KOPT-K1 (cell line): ENCODE measurements around the gene PARD3.

Source experiments
- H3K27ac ChIP-seq: fragments of 200-600 bp; sonication (generic); 2 replicates; pipeline ENCODE4 v1.5.1; 2016; ENCODE audit warnings: antibody characterized with exemption, mild to moderate bottlenecking, low read depth, low read length; ENCODE audit not compliant: poor library complexity, severe bottlenecking
- H3K36me3 ChIP-seq: fragments of 200-600 bp; sonication (generic); 2 replicates; pipeline ENCODE4 v1.5.1; 2017; ENCODE audit warnings: antibody characterized with exemption, mild to moderate bottlenecking, low read length, moderate library complexity; ENCODE audit not compliant: insufficient read depth
- H3K9me3 ChIP-seq: fragments of 200-600 bp; sonication (generic); 2 replicates; pipeline ENCODE4 v1.5.1; 2017; ENCODE audit warnings: antibody characterized with exemption, low read length, mild to moderate bottlenecking; ENCODE audit not compliant: insufficient read depth, poor library complexity, severe bottlenecking

Gene PARD3

DNA sequence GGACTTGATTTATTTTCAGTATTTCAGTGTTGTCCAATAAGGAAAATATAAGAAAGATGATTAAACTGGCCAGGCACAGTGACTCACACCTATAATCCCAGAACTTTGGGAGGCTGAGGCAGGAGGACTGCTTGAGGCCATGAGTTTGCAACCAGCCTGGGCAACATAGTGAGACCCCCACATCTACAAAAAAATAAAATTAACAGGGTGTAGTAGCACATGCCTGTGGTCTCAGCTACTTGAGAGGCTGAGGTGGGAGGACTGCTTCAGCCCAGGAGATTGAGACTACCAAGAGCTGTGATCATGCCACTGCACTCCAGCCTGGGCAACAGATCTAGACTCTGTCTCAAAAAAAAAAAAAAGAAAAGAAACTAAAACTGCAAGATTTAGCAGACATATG is 138.0 kb downstream of the PARD3 start:
- no peak overlapping the region for H3K27ac ChIP-seq
- H3K9me3 ChIP-seq: no peaks in the 10 kb centered on the region
- H3K36me3 ChIP-seq: no peaks in the 10 kb centered on the region

DNA sequence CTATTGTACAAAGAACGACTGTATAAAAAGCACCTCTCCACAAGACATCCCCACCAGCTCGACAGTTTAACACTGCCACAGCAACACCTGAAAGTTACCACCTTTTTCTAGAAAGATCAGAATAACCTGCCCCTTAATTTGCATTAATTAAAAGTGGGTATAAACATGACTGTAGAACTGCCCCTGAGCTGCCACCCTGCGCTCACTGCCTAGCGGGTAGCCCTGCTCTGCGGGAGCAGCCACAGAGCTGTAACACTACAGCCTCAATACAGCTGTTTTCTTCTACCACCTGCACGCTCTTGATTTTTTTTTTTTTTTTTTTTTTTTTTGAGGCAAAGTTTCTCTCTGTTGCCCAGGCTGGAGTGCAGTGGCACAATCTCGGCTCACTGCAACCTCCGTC is 140.9 kb downstream of the PARD3 start:
- Histone ChIP-seq H3K9me3 (no peaks in the 10 kb centered on the region), H3K36me3 (no peaks in the 10 kb centered on the region), H3K27ac (no peak overlapping the region)

DNA sequence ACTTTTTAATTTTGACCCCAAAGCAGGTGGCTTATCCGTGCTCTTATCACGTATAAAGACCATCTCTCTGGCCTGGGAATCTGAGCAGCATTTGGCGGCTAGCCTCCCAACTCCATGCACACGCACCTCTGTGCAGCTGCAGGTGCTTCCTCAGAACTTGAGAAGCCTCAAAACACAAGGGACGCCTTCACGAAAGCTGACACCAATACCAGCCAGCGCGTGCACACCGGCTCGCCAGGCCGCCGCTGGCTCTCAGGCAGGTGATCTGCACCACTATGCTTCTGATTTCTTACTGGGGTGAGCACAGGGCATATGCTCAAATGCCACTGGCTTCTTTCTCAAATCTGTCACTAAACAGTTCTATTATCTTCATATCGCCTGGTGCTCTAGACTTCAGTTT is 145.0 kb downstream of the PARD3 start:
- H3K9me3 ChIP-seq: no peaks in the 10 kb centered on the region
- no peaks in the 10 kb centered on the region for H3K36me3 ChIP-seq
- no peak overlapping the region for H3K27ac ChIP-seq

DNA sequence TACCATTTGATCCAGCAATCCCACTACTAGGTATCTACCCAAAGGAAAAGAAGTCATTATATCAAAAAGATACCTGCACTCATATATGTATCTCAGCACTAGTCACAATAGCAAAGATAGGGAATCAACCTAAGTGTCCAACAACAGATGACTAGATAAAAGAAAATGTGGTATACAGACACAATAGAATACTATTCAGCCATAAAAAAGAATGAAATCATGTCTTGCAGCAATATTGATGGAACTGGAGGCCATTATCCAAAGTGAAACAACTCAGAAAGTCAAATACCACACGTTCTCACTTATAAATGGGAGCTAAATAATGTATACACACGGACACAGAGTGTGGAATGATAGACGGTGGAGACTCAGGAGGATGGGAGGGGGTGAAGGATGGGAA is 146.0 kb downstream of the PARD3 start:
- no peaks in the 10 kb centered on the region for H3K9me3 ChIP-seq
- H3K27ac ChIP-seq: no peak overlapping the region
- no peaks in the 10 kb centered on the region for H3K36me3 ChIP-seq

DNA sequence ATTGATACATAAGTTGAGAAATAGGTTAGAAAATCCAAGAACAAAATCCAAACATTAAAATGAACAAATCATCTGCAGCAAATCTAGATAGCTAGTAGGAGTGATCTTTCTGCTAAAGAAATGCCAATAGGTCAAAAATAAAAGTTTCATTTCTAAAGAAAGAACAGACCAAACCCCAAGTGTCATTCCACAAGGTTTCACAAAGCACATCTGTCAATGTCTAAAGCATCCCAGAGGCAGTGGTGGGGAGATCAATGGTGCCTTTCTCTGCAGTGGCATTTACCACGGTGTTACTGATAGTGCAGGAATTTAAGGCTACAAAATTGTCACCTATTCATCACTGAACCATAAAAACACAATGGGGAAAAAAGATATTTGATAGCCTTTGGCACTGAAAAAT is 147.9 kb downstream of the PARD3 start:
- H3K36me3 ChIP-seq: no peaks in the 10 kb centered on the region
- no peak overlapping the region for H3K27ac ChIP-seq

DNA sequence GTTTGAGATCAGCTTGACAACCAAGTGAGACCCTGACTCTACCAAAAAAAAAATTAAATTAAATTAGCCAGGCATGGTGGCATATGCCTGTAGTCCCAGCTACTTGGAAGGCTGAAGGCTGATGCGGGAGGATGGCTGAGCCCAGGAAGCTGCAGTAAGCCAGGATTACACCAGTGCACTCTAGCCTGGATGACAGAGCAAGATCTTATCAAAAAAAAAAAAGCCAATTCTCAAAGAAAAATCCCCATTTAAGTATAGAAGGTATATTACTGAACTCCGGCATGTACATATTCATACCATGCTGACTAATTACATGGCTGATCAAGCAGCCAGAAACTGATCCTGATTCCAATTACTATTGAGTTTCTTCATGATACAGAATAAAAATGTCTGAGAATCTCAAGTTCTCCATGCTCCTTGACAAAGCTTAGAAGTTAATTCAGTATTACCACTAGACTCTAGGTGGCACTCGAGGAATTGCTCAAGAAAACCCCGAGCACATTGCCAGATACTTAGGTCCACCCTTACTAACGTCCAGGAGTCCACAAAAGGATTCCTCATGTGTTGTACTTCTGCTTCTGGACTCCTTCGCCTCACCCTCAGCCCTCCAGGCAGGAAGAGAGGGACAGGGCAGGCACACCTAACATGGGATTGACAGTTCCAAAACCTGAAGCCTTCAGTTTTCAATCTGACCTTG is 148.9 kb downstream of the PARD3 start:
- Histone ChIP-seq H3K36me3 (no peaks in the 10 kb centered on the region), H3K9me3 (no peaks in the 10 kb centered on the region), H3K27ac (no peak overlapping the region)

More for the DNA sequence above, 147.9 kb downstream of the PARD3 start:
- H3K9me3 ChIP-seq: no peaks in the 10 kb centered on the region

DNA sequence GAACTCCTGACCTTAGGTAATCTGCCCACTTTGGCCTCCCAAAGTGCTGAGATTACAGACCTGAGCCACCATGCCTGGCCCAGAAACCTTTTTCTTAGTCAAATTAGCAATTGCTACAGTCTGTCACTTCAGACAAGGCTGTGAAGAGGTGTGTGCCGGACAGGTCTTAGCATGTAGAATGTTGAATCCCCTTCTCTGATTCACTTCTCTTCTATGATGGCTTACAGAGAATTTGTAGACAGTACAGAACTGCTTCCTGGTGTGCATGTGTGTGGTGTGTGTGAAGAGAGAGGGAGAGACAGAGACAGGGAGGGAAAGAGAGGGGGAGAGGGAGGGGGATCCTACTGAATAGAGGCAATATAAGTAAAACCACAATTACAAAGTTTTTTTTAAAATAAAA is 150.4 kb downstream of the PARD3 start:
- Histone ChIP-seq H3K27ac (no peak overlapping the region), H3K36me3 (no peaks in the 10 kb centered on the region), H3K9me3 (no peaks in the 10 kb centered on the region)

DNA sequence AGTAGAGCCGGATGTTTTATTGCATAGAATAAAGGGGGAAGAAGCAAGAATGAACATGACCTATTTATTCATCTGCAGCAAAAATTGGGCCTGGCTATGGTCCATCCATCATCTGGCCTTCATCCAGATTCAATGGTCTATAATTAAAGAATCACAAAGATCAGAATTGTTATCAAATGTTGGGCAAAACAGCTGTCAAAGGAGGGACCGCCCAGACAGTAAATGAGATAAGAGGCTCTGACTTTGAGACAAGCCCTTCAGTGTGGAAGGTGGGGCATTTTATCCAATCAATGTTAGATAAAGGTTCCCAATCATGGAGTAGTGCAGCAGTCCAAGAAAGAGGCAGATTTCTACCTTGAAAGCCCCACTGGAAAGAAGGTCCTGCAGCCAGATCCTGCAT is 153.5 kb downstream of the PARD3 start:
- H3K9me3 ChIP-seq: no peaks in the 10 kb centered on the region
- no peaks in the 10 kb centered on the region for H3K36me3 ChIP-seq
- H3K27ac ChIP-seq: no peak overlapping the region

DNA sequence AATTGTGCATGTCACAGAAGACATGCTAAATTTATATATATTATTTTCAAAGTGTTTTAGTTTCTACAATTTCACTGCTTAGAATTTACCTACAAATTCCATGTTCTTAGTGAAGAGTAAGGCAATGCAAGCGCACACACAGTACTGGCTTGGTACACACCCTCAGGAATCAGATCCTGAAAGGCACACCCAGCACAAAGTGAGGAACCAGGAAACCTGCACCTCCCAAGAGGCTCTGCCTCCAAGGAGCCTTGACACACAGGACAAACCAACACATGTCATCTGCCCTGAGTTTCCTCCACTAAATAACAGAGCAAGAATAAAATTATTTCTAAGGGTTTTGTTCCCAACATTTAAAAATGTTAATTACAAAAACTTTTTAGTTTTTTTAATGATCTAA is 156.2 kb downstream of the PARD3 start:
- Histone ChIP-seq H3K9me3 (no peaks in the 10 kb centered on the region), H3K36me3 (no peaks in the 10 kb centered on the region), H3K27ac (no peak overlapping the region)

DNA sequence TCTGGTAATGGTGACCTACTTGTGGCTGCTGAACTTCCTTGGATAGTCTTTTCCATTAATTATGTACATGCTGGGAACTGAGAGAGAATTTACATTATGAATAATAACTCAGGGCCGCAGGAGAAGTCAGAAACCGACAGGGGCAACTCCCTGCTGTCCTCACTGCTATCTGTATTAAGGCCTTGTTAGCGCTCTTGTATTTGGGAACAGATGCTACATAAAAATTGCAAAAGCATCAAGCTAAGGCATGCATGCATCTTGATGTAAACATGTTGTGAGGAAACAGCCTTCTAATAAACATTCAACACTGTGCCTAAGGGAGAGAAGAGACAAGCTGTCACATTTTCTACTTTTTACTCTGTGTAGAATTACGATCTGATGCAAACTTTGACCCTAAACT is 158.4 kb downstream of the PARD3 start:
- no peaks in the 10 kb centered on the region for H3K36me3 ChIP-seq
- H3K9me3 ChIP-seq: no peaks in the 10 kb centered on the region
- no peak overlapping the region for H3K27ac ChIP-seq

DNA sequence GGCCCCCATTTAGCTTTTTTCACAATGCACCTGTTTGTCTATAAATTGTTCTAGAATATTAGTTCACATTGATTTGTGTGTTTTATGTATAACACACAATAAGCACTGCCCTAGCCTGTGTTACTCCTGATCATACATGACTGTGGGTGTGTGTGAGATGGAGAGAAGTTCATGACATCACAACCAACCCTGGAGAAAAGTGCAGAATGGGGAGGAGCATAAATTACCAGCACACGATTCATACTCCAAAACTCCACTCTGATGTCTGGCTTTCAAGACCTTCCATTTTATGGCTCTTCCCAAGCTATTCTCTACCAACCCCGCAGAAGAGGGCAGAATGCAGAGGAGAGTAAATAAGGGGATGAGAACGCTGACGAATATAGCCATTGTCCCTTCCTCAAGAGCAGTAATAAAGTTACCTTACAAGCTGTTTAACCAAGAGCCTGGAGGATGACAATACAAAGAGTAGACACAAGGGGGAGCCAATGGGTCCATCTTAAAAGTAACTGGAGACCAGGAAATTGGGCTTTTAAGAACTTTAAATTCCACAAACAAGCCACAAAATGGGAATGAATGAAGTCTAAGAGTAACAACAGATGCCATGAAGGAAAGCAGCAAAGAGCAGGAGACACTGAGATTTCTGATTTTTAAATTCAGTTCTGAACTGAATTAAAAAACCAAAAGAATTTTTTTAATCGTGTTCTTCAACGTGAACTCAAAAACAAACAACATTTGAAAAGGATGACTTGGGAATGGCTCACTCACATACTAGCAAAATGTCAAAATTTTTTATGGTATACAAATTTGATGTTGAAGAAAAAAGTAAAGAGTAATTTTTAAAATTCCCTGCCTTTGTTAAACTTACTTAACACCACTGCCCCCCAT is 159.6 kb downstream of the PARD3 start:
- Histone ChIP-seq H3K9me3 (no peaks in the 10 kb centered on the region), H3K36me3 (no peaks in the 10 kb centered on the region), H3K27ac (no peak overlapping the region)

DNA sequence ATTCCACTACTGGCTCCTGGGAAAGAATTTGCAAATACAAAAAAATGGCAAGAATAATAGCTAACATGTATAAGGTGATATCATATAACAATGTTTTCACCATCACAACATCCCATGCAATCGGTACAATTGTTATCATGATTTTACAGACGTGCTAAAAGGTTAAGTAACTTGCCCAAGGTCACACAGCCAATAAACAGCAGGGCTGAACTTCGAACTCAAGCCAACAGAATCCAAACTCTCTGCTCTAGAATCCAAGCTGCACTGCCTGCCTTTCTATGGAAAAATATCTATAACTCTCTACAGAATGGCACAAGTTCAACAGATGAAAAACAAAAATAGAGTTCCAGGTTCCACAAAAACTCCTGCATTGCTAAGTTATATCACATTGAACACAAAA is 160.9 kb downstream of the PARD3 start:
- H3K9me3 ChIP-seq: no peaks in the 10 kb centered on the region
- no peak overlapping the region for H3K27ac ChIP-seq
- no peaks in the 10 kb centered on the region for H3K36me3 ChIP-seq

DNA sequence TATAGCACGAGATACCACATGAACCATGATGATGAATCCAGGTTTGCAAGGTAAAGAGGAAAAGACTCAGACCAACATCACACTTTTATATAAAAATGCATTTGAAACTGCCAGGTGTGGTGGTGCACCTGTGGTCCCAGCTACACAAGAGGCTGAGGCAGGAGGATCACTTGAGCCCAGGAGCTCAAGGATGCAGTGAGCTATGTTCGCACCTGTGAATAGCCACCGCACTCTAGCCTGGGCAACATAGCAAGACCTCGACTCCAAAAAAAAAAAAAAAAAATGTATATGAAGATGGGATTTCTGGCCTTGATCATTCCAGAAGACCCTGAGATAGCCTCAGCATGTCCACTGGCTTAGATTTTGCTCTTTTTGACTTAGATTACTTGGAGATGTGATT is 161.6 kb downstream of the PARD3 start:
- no peaks in the 10 kb centered on the region for H3K9me3 ChIP-seq
- H3K36me3 ChIP-seq: no peaks in the 10 kb centered on the region
- no peak overlapping the region for H3K27ac ChIP-seq

DNA sequence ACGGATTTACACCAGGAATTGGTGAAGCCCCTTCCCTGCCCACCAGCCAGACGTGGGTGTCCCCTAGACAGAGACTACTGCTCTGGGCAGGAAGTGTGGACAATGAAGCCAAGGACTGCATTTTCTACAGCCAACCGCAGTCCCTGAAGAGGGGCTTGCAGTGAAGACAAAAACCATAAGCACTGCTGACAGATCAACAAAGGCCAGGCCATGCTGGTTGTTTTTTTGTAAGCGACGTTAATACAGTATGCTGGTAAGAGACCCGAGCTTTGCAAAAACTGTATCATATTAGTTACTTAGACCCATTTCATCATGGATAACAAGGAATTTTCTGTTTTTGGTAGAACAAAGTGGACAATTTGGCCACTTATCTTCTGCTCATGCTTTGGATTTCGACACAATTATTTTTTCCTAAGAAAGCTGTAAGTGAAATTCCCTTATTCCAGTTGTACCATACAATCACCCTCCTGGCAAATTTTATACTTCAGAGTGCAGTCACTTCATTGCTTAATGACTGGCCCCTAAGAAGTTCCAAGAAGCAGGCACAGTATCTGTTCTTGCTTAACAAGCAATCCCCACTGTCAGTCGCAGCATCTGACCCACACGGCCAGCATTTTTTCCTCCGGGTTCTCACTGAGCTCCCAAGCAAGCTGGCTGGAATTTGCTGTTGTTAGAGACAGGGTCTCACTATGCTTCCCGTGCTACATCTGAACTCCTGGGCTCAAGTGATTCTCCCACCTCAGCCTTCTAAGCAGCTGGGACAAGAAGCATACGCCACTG is 163.5 kb downstream of the PARD3 start:
- Histone ChIP-seq H3K36me3 (no peaks in the 10 kb centered on the region), H3K9me3 (no peaks in the 10 kb centered on the region), H3K27ac (no peak overlapping the region)

DNA sequence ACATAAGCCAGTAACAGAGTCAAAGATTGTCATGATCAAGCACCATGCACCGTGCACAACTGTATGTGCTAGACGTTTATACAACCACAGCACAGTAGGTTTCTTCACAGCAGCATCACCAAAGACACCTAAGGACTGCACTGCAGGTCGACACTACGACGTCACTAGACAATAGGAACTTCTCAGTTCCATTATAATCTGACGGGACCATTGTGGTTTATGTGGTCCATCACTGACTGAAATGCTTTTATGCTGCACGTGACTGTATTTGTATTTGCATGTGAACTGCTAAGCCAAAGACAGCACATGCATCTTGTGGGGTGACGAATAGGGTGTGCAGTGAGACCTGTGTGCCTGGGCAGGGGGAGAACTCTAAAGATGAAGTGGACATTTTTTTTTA is 164.9 kb downstream of the PARD3 start:
- H3K27ac ChIP-seq: no peak overlapping the region
- no peaks in the 10 kb centered on the region for H3K36me3 ChIP-seq
- H3K9me3 ChIP-seq: no peaks in the 10 kb centered on the region
